ENCODE data around the gene SLC6A18.
"Not testable (repeated sequence)": the region's sequence is repeated elsewhere in the genome, so short reads cannot be mapped to it uniquely, and the experiment has no call there.

SLC6A18 gene

GRCh38 chr5:1259806-1260480, 34.8 kb downstream of the SLC6A18 start:
- no peak for DNase-seq

- DNase-seq = no peak
These were observed 36.5 kb downstream of the SLC6A18 start for GRCh38 chr5:1261643-1262042.

- no peak for DNase-seq
These were observed 37.2 kb downstream of the SLC6A18 start for GRCh38 chr5:1262381-1262780.

DNA sequence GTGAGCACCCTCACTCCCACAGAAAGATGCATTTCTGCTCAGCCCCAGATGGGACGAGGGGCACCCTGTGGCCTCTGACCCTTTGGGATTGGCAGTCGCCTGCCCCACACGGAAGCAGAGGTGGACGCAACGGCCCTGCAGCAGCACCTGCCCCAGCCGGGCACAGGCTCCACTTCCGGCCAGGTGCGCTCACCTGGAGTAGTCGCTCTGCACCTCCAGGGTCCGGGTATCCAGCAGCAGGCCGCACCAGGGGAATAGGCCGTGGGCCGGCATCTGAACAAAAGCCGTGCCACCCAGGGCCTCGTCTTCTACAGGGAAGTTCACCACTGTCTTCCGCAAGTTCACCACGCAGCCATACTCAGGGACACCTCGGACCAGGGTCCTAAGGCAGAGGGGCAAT, 39.0 kb downstream of the SLC6A18 start:
- DNase-seq = no peak

DNA sequence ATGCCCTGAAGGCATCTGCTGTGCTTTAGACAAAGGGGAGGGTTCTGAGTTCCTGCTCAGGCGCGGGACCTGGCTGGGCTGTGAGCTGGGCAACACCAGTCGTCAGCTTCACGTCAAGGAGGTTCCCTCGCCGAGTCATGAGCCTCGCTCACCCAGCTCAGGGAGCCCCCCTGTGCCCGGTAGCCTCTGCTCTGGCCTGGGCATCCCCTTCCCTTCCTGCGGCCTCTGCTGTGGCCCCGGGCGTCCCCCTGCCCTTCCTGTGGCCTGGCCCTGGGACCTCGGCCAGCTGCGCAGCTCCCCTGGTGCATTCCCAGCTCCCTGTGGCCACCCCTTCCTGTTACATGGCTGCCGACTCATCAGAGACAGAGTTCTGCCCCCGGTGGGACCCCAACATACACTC, 39.8 kb downstream of the SLC6A18 start:
- DNase-seq = no peak

DNA sequence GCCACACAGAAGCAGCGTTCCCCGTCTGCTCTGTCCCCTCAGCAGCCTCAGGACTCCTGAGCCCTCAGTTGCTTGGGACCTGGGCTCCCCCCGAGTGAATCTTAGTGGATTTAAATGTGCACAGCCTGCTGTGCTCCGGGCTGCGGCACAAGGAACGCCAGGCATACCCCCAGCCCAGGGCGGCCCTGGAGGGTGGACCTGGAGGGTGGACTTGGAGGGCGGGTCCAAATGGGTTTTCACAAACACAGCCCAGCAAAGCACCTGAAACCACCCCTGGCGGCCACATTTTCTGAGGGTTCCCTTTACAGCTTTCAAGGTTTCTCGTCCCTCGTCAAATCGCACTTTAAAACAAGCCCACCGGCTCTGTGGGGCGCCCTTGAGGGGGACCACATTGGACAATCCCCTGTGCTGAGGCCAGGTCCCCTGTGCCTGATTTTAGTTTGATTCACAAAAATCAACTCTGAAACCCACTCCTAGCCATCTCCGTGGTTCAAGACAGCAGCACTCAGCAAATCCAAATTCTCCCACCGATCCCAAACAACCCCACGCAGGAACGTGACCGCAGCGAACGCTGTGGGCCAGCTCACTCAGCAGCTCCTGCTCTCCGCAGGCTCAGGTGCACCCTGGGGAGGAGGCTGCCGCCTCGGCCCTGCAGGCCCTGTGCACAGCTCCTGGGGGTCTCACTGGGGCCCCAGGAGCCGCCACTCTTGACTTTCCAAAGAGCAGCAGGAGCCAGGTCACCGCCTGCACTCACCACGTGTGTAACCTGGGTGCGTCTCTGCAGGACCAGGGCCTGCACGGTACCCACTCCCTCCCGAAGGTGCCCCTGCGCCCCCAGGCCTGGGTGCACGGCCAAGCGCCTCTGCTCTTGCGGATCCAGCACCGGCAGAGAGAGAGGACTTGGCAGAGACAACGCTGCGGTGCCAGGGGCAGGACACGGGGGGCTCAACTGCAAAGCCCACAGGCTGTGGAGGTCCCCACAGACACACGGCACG, 40.6 kb downstream of the SLC6A18 start:
- no peak for DNase-seq

- DNase-seq = no peak
These were observed 41.6 kb downstream of the SLC6A18 start for GRCh38 chr5:1266791-1267190.

DNA sequence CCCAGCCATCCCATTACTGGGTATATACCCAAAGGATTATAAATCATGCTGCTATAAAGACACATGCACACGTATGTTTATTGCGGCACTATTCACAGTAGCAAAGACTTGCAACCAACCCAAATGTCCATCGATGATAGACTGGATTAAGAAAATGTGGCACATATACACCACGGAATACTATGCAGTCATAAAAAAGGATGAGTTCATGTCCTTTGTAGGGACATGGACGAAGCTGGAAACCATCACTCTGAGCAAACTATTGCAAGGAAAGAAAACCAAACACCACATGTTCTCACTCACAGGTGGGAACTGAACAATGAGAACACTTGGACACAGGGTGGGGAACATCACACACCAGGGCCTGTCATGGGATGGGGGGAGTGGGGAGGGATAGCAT, 42.3 kb downstream of the SLC6A18 start:
- not testable (repeated sequence) for DNase-seq

- DNase-seq = no peak
These were observed 42.9 kb downstream of the SLC6A18 start for GRCh38 chr5:1268056-1268455.

DNA sequence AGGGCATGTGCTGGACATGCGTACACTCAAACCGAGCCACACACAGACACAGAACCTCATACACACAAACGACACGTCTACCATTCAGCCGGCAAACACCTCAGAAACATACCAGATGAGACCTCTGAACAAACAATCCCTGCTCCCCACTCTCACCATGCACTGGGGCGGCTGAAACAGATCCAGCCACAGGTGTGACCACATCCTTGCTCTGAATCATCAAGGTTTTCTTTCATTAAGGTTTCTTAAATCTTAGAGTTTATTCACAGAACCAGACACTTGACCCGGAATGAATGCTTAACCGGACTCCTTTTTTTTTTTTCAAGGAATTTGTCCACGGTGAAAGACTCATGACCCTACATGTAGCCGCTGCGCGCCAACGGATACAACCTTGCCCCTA, 43.5 kb downstream of the SLC6A18 start:
- DNase-seq = peak; percentile 63

DNA sequence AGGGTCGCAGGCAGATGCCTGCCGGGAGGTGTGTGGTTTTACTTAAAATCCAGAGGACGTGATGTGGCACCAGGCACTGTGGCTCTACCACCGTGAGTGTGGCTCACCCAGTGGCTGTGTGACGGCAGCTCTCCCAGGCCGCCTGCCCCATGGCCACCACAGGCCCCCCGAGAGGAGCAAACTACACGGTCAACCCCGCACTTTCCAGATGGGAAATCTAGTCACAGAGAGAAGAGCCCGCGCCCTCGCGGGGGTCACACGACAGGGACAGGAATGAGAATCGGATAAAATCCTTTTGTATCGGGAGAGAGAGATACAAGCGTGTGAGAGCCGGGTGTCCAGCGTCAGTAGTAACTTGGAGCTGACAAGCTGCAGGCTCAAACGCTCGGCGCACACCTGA, 45.2 kb downstream of the SLC6A18 start:
- no peak for DNase-seq

GRCh38 chr5:1270933-1271914, 46.0 kb downstream of the SLC6A18 start:
- no peak for DNase-seq

DNA sequence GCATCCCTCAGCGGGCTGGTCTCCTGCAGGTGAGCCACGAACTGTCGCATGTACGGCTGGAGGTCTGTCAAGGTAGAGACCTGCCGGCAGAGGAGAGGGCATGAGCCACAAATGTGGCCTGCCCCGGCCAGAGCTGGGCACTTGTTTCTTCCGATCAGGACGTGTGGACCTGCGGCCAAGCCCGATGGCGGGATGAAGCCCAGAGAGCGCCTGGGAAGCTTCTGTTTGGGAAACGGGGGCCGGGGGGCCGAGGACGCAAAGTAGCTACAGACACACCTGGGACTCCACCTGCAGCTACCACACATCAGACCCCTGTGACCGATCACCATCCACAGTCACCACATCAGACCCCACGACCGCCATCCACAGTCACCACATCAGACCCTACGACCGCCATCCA, 47.0 kb downstream of the SLC6A18 start:
- no peak for DNase-seq

DNA sequence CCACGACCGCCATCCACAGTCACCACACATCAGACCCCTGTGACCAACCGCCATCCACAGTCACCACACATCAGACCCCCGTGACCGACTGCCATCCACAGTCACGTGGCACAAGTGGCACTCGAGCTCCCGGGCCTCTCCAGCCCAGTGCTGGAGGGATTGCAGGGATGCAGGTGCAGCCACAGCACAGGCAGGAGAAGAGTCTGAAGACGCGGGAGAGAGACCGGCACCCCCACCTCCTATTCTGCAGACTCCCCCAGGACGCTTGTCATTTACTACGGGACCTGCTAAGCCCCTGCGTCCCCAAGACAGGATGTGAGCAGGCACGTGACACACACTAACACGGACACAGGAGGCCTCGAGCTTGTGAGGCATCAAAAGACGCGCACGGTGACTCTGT, 48.6 kb downstream of the SLC6A18 start:
- DNase-seq = no peak

- no peak for DNase-seq
These were observed 49.3 kb downstream of the SLC6A18 start for GRCh38 chr5:1274471-1274870.

DNA sequence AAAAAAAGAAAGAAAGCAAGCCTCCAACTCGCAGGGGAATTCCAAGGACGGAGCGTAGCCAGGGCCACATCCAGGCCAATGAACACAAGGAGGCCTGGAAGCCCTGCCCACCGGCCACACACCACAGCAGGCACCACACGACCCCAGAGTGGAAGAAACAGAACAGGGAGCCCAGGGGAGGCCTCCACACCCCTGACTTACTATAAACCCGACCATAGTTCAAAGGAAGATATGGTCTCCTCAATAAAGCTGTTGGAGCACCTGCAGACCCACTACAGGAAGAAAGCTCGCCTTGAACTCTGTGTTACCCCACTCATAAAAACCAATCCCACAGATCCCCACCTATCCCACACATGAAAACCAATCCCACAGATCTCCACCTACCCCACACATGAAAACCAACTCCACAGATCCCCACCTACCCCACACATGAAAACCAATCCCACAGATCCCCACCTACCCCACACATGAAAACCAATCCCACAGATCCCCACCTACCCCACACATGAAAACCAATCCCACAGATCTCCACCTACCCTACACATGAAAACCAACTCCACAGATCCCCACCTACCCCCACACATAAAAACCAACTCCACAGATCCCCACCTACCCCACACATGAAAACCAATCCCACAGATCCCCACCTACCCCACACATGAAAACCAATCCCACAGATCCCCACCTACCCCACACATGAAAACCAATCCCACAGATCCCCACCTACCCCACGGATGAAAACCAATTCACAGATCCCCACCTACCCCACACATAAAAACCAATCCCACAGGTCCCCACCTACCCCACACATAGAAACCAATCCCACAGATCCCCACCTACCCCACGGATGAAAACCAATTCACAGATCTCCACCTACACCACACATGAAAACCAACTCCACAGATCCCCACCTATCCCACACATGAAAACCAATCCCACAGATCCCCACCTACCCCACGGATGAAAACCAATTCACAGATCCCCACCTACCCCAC, 50.5 kb downstream of the SLC6A18 start:
- not testable (repeated sequence) for DNase-seq

GRCh38 chr5:1276930-1277329, 51.7 kb downstream of the SLC6A18 start:
- DNase-seq = no peak

DNA sequence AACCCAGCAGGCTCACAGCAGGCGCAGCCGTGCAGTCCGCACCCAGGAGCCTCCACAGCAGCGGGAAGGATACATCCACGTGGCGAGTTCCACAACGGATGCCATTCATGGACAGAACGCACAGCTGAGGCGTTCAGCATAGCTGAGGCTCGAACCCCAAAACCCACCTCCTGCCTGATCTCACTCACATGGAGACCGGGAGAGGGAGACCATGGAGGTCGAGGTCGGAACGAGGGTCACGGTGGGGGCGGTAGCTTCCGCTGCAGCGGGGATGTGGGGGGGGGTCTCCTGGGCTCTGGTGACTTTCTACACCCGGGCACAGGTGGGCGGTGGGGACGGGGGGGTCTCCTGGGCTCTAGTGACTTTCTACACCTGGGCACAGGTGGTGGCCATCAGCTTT, 52.1 kb downstream of the SLC6A18 start:
- no peak for DNase-seq

DNA sequence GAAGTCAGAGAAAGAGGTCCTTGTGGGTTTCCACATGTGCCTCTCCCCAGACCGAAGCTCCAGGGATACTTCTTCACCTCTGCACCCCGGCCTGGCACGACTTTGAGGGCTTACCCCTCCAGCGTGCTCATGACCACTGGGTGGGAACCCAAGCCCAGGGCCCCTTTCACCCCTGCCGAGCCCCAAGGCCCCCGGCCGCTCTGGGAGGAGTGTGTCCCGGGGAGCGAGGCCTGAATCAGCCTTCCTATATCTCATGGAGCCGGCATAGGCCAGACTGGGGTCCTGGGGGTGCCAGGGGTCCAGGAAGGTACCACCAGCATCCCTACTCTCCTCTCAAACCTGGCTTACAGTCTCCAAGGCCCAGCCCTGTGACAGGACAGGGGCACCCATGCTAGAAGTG, 52.6 kb downstream of the SLC6A18 start:
- DNase-seq = no peak

- no peak for DNase-seq
These were observed 53.0 kb downstream of the SLC6A18 start for GRCh38 chr5:1278216-1278615.

GRCh38 chr5:1278656-1279442, 53.7 kb downstream of the SLC6A18 start:
- DNase-seq = no peak

All from stimulated activated CD8-positive, alpha-beta memory T cell treated with anti-CD3 and anti-CD28 coated beads, Interleukin-4, amount 100 ng/mL, for 48 hours (primary cell).